Ishikawa (cell line): ENCODE results near the gene FAM131C.

ENCODE experiments used
- CEBPB ChIP-seq: IDR thresholded peaks from 2 replicates; pipeline ENCODE4 v1.6.1; 2012
- CREB1 ChIP-seq: IDR thresholded peaks from 2 replicates; pipeline ENCODE4 v1.6.1; 2012; ENCODE audit warnings: low read depth
- EGR1 ChIP-seq: IDR thresholded peaks from 2 replicates; pipeline ENCODE4 v1.6.1; 2012
- EP300 ChIP-seq: IDR thresholded peaks from 2 replicates; pipeline ENCODE4 v1.6.1; 2012; ENCODE audit warnings: borderline replicate concordance
- FOXM1 ChIP-seq: IDR thresholded peaks from 2 replicates; pipeline ENCODE4 v1.6.1; 2012; ENCODE audit warnings: low read depth, borderline replicate concordance
- NFIC ChIP-seq: IDR thresholded peaks from 2 replicates; pipeline ENCODE4 v1.6.1; 2012
- RAD21 ChIP-seq: IDR thresholded peaks from 2 replicates; pipeline ENCODE4 v1.6.1; 2012; ENCODE audit warnings: low read depth
- REST ChIP-seq: IDR thresholded peaks from 2 replicates; pipeline ENCODE4 v1.6.1; 2012; ENCODE audit warnings: low read depth, mild to moderate bottlenecking
- TAF1 ChIP-seq: IDR thresholded peaks from 2 replicates; pipeline ENCODE4 v1.6.1; 2012; ENCODE audit warnings: low read depth, mild to moderate bottlenecking
- TCF12 ChIP-seq: IDR thresholded peaks from 2 replicates; pipeline ENCODE4 v1.6.1; 2012; ENCODE audit warnings: low read depth
- TEAD4 ChIP-seq: IDR thresholded peaks from 2 replicates; pipeline ENCODE4 v1.6.1; 2012
- YY1 ChIP-seq: IDR thresholded peaks from 2 replicates; pipeline ENCODE4 v1.6.1; 2012; ENCODE audit warnings: low read depth
- ZBTB7A ChIP-seq: IDR thresholded peaks from 2 replicates; pipeline ENCODE4 v1.6.1; 2012; ENCODE audit warnings: low read depth
- TF ChIP-seq, protein P1 (sequence below): IDR thresholded peaks from 2 replicates; pipeline ENCODE4 v1.6.1; 2012
- TF ChIP-seq, protein P2 (sequence below): IDR thresholded peaks from 2 replicates; pipeline ENCODE4 v1.6.1; 2012

FAM131C gene

DNA sequence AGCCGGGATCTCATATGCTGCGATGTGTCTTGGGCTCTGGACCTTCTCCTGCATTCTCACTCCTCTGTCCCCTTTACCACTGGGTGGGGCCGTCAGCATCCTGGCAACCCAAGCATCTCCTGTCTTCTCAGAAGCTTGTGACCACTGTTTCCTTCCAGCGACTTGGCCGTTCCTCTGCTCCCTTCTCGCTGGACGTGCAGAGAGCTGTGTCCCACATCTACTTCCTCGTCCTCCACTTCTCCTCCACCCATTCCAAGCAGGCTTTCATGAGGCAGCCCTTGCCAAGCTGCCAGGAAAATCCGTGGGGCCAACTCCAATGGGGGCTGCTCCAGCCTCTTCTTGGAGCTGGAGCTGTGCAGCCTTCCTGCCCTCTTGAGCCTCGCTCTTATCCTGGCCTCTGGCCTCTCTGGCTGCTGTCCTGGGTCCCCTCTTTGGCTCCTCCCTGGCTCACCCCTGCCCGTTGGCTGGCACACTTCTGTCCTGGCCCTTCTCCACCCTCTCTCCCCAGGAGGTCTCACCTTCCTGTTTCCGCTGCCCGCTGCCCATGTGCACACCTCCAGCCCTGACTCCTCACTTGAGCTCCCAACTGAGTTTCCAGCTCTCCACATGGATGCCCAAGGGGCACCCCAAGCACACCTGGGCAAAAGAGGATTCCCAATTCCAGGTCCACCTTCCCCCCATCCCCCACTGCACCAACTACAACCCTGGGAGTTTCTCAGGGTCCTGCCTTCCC is 8.7 kb downstream of the FAM131C start:
- TF ChIP-seq YY1 (no peak), EGR1 (no peak), FOXM1 (no peak), CEBPB (no peak), REST (no peak), TCF12 (0 out of 2 replicates have a peak, but pooled peaks have one; percentile 14), TAF1 (no peak), TEAD4 (no peak), EP300 (no peak), NFIC (peak; percentile 41; the same call in 1 of the 2 replicates), RAD21 (no peak), ZBTB7A (no peak), CREB1 (no peak)
- TF ChIP-seq, protein P1, sequence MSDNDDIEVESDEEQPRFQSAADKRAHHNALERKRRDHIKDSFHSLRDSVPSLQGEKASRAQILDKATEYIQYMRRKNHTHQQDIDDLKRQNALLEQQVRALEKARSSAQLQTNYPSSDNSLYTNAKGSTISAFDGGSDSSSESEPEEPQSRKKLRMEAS: peak; percentile 61
- TF ChIP-seq, protein P2, sequence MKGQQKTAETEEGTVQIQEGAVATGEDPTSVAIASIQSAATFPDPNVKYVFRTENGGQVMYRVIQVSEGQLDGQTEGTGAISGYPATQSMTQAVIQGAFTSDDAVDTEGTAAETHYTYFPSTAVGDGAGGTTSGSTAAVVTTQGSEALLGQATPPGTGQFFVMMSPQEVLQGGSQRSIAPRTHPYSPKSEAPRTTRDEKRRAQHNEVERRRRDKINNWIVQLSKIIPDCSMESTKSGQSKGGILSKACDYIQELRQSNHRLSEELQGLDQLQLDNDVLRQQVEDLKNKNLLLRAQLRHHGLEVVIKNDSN: no peak

GRCh38 chr1:16063921-16064320 is 9.5 kb downstream of the FAM131C start:
- TF ChIP-seq FOXM1 (no peak), EGR1 (no peak), REST (no peak), NFIC (no peak), ZBTB7A (no peak), TCF12 (no peak), RAD21 (no peak), CREB1 (no peak), CEBPB (no peak), YY1 (no peak), EP300 (no peak)
- TF ChIP-seq, protein P1: no peak
- TF ChIP-seq, protein P2: no peak

GRCh38 chr1:16063226-16063829 is 10.1 kb downstream of the FAM131C start:
- TF ChIP-seq TCF12 (no peak), RAD21 (no peak), EGR1 (no peak), REST (no peak), YY1 (no peak), TEAD4 (no peak), FOXM1 (no peak), NFIC (no peak), ZBTB7A (no peak), EP300 (no peak), TAF1 (no peak), CEBPB (no peak), CREB1 (no peak)
- TF ChIP-seq, protein P2: no peak
- TF ChIP-seq, protein P1: no peak
